Astrocyte (in vitro differentiated cells and primary cell): ENCODE results near the gene KIF2A. TPM values are rescaled to one million over a fixed set of nuclear protein-coding genes. Genes with fewer than 3 reads are reported as not detected.
A peak's percentile ranks its signal among the peaks of the same experiment; 100 is the strongest.

Experiments
- DNase-seq: peaks from one replicate; pipeline ENCODE4 v3.0.0-alpha.2; 2010; ENCODE audit warnings: low read depth
- FAIRE-seq: peaks from 2 replicates; lab custom pipeline; 2011; peaks lifted over from hg19 to GRCh38; lab: Jason Lieb, UNC
- H2AFZ ChIP-seq: 2 replicates; pipeline ENCODE4 v1.6.0; 2012; ENCODE audit warnings: low read depth, low read length, inconsistent platforms
- H3K27ac ChIP-seq: 2 replicates; pipeline ENCODE4 v1.5.1; 2011; ENCODE audit warnings: low read depth, low read length, inconsistent platforms
- H3K27me3 ChIP-seq: 2 replicates; pipeline ENCODE4 v1.6.0; 2011; ENCODE audit warnings: low read length, inconsistent platforms; ENCODE audit not compliant: insufficient read depth
- H3K36me3 ChIP-seq: 2 replicates; pipeline ENCODE4 v1.5.1; 2011; ENCODE audit warnings: low read length, inconsistent platforms; ENCODE audit not compliant: insufficient read depth
- H3K4me1 ChIP-seq: 2 replicates; pipeline ENCODE4 v1.5.1; 2011; ENCODE audit warnings: low read length, inconsistent platforms; ENCODE audit not compliant: insufficient read depth
- H3K4me2 ChIP-seq: 2 replicates; pipeline ENCODE4 v1.6.0; 2012; ENCODE audit warnings: low read length, inconsistent platforms
- H3K4me3 ChIP-seq: 2 replicates; pipeline ENCODE4 v1.5.1; 2011; ENCODE audit warnings: low read depth, mild to moderate bottlenecking, low read length, inconsistent platforms; ENCODE audit not compliant: insufficient read depth
- H3K79me2 ChIP-seq: 2 replicates; pipeline ENCODE4 v1.6.0; 2012; ENCODE audit warnings: mild to moderate bottlenecking, low read length, inconsistent platforms; ENCODE audit not compliant: insufficient read depth
- H3K9ac ChIP-seq: 2 replicates; pipeline ENCODE4 v1.6.0; 2012; ENCODE audit warnings: mild to moderate bottlenecking, low read length, inconsistent platforms
- H3K9me3 ChIP-seq: 2 replicates; pipeline ENCODE4 v1.5.1; 2012; ENCODE audit warnings: low read depth, mild to moderate bottlenecking, low read length, inconsistent platforms; ENCODE audit not compliant: insufficient read depth
- H4K20me1 ChIP-seq: 2 replicates; pipeline ENCODE4 v1.6.0; 2012; ENCODE audit warnings: low read length, inconsistent platforms; ENCODE audit not compliant: insufficient read depth
- H3K27ac Mint-ChIP-seq: one replicate; pipeline ENCODE4 v1.8.0; 2021; ENCODE audit warnings: mild to moderate bottlenecking, mixed read lengths; ENCODE audit not compliant: unreplicated experiment
- H3K27me3 Mint-ChIP-seq: one replicate; pipeline ENCODE4 v1.8.0; 2021; ENCODE audit warnings: low read depth, mixed read lengths; ENCODE audit not compliant: unreplicated experiment
- H3K36me3 Mint-ChIP-seq: one replicate; pipeline ENCODE4 v1.8.0; 2021; ENCODE audit warnings: low read depth, mixed read lengths; ENCODE audit not compliant: unreplicated experiment
- H3K4me1 Mint-ChIP-seq: one replicate; pipeline ENCODE4 v1.8.0; 2021; ENCODE audit warnings: low read depth, mixed read lengths; ENCODE audit not compliant: unreplicated experiment
- H3K4me3 Mint-ChIP-seq: one replicate; pipeline ENCODE4 v1.8.0; 2021; ENCODE audit warnings: mild to moderate bottlenecking, moderate library complexity, mixed read lengths; ENCODE audit not compliant: unreplicated experiment
- H3K9me3 Mint-ChIP-seq: one replicate; pipeline ENCODE4 v1.8.0; 2021; ENCODE audit warnings: mild to moderate bottlenecking, mixed read lengths; ENCODE audit not compliant: unreplicated experiment
- EZH2 ChIP-seq: IDR thresholded peaks from 2 replicates; pipeline ENCODE4 v1.6.1; 2012; ENCODE audit warnings: mild to moderate bottlenecking, low read length, inconsistent platforms; ENCODE audit not compliant: insufficient read depth
- total RNA-seq: library from RNA; stranded (reverse); gene quantifications from 2 replicates; pipeline ENCODE4 v1.2.1, GENCODE V29; 2021
- TF ChIP-seq, protein P1 (sequence below): IDR thresholded peaks from 2 replicates; pipeline ENCODE4 v1.5.1; 2011; ENCODE audit warnings: low read depth, mild to moderate bottlenecking, inconsistent platforms, low read length, moderate library complexity; ENCODE audit not compliant: insufficient read depth

KIF2A gene
- total RNA-seq, 1 donor from 2014 or later, result 79.1 TPM

DNA sequence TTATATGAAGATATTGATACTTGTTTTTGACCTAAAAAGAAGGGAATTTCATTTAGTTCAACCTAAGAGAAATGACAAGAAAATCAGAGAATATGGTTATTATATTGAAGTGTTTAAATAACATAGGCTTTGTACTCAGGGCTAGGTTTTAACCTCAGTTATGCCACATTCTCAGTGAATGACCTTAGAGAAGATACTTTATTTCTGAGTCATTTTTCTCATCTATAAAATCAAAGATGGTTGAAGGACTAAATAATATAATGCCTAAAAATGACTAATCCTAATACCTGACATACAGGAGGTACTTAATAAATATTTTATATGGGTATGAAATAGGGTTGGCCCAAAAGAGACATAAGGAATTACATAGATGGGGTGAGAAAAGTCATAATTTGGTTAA lies 65.4 kb downstream of the KIF2A start:
- no peak overlapping the region for H3K9ac ChIP-seq
- no peak overlapping the region for H2AFZ ChIP-seq
- Mint-ChIP-seq H3K36me3 (peaks cover 11% of the 10 kb centered on the region), H3K27ac (no peak overlapping the region), H3K4me1 (peaks cover 3% of the 10 kb centered on the region), H3K4me3 (no peak overlapping the region), H3K9me3 (no peaks in the 10 kb centered on the region), H3K27me3 (no peaks in the 10 kb centered on the region)
- no peak overlapping the region for H3K4me3 ChIP-seq
- no peaks in the 10 kb centered on the region for H3K9me3 ChIP-seq
- no peaks in the 10 kb centered on the region for H3K79me2 ChIP-seq
- H3K4me2 ChIP-seq, result no peak overlapping the region
- peaks cover 12% of the 10 kb centered on the region for H3K36me3 ChIP-seq
- FAIRE-seq (no peak), DNase-seq (no peak)
- TF ChIP-seq, protein P1, sequence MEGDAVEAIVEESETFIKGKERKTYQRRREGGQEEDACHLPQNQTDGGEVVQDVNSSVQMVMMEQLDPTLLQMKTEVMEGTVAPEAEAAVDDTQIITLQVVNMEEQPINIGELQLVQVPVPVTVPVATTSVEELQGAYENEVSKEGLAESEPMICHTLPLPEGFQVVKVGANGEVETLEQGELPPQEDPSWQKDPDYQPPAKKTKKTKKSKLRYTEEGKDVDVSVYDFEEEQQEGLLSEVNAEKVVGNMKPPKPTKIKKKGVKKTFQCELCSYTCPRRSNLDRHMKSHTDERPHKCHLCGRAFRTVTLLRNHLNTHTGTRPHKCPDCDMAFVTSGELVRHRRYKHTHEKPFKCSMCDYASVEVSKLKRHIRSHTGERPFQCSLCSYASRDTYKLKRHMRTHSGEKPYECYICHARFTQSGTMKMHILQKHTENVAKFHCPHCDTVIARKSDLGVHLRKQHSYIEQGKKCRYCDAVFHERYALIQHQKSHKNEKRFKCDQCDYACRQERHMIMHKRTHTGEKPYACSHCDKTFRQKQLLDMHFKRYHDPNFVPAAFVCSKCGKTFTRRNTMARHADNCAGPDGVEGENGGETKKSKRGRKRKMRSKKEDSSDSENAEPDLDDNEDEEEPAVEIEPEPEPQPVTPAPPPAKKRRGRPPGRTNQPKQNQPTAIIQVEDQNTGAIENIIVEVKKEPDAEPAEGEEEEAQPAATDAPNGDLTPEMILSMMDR, result no peak
- TF ChIP-seq EZH2, result no peak
- no peaks in the 10 kb centered on the region for H3K4me1 ChIP-seq
- H3K27ac ChIP-seq, result no peak overlapping the region
- H4K20me1 ChIP-seq, result no peaks in the 10 kb centered on the region
- no peaks in the 10 kb centered on the region for H3K27me3 ChIP-seq

DNA sequence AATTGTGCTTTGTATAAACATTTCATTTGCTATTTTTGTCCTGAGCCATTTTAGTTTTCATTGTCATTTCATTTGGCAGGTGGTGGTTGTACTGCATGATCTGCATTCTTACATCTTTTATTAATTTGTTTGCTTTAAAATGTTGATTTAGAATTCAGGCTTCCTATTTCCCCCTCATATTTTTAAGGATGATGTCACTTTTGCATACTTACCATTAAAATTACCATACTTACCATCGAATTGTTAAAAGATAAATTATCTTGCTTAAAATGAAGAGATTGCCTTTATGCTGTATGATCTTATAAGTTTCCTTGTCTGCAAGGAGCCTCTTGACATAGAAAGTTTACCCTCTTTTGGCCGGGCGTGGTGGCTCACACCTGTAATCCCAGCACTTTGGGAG lies 66.6 kb downstream of the KIF2A start:
- no peak overlapping the region for H3K9ac ChIP-seq
- FAIRE-seq, result no peak
- no peaks in the 10 kb centered on the region for H4K20me1 ChIP-seq
- H3K27ac Mint-ChIP-seq, result no peak overlapping the region
- H3K9me3 Mint-ChIP-seq, result no peaks in the 10 kb centered on the region
- H3K79me2 ChIP-seq, result no peaks in the 10 kb centered on the region
- H3K4me2 ChIP-seq, result no peak overlapping the region
- no peaks in the 10 kb centered on the region for H3K27me3 ChIP-seq
- H3K36me3 ChIP-seq, result peaks cover 19% of the 10 kb centered on the region
- no peaks in the 10 kb centered on the region for H3K27me3 Mint-ChIP-seq
- no peak overlapping the region for H3K4me3 Mint-ChIP-seq
- no peak for TF ChIP-seq EZH2
- TF ChIP-seq, protein P1, result no peak
- H3K9me3 ChIP-seq, result no peaks in the 10 kb centered on the region
- peaks cover 11% of the 10 kb centered on the region for H3K36me3 Mint-ChIP-seq
- no peaks in the 10 kb centered on the region for H3K4me1 ChIP-seq
- DNase-seq, result no peak
- H3K27ac ChIP-seq, result no peak overlapping the region
- H3K4me1 Mint-ChIP-seq, result no peaks in the 10 kb centered on the region
- H2AFZ ChIP-seq, result no peak overlapping the region
- H3K4me3 ChIP-seq, result no peak overlapping the region

DNA sequence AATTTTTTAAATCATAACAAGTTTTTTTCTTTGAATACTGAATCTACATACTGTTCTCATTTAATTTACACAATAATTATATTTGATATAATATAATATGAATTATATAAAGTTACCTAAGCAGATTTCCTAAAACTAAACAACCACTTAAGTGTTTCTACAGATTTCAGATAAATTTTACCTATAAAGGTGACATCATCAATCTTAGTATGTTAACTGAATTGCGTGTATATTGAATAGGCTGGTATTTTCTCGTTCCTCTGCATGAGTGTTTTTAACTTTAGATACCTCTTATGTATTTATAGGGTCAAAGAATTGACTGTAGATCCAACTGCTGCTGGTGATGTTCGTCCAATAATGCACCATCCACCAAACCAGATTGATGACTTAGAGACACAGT lies 67.4 kb downstream of the KIF2A start:
- Histone ChIP-seq H3K27ac (no peak overlapping the region), H3K9me3 (no peaks in the 10 kb centered on the region), H3K4me3 (no peak overlapping the region), H3K27me3 (no peaks in the 10 kb centered on the region), H3K79me2 (no peaks in the 10 kb centered on the region), H2AFZ (no peak overlapping the region), H3K36me3 (peaks cover 27% of the 10 kb centered on the region), H3K4me1 (no peaks in the 10 kb centered on the region), H3K9ac (no peak overlapping the region), H4K20me1 (no peaks in the 10 kb centered on the region), H3K4me2 (no peak overlapping the region)
- no peak for TF ChIP-seq EZH2
- TF ChIP-seq, protein P1, result no peak
- peaks cover 2% of the 10 kb centered on the region for H3K4me1 Mint-ChIP-seq
- H3K27me3 Mint-ChIP-seq, result no peaks in the 10 kb centered on the region
- no peak for DNase-seq
- H3K27ac Mint-ChIP-seq, result peak overlapping the region; percentile 53
- H3K9me3 Mint-ChIP-seq, result no peaks in the 10 kb centered on the region
- peaks cover 14% of the 10 kb centered on the region for H3K36me3 Mint-ChIP-seq
- no peak overlapping the region for H3K4me3 Mint-ChIP-seq
- FAIRE-seq, result no peak
